Thyroid gland (tissue), 4 donors: ENCODE measurements around the gene ETHE1. TPM values are rescaled to one million over a fixed set of nuclear protein-coding genes. Genes with fewer than 3 reads are reported as not detected.

ENCODE experiments used
- DNase-seq, 2 donors: peaks; one replicate each; pipeline ENCODE4 v3.0.0-alpha.2; 2019
- H3K27ac ChIP-seq, 3 donors: fragments of 200-600 bp; sonication (generic); 1 replicate in 2 of 3; 2 replicates in 1 of 3; pipeline ENCODE4 v1.5.1; 2016 to 2019; ENCODE audit warnings: mild to moderate bottlenecking in 1 of 3, moderate library complexity in 1 of 3
- H3K27me3 ChIP-seq: fragments of 200-600 bp; sonication (generic); one replicate; pipeline ENCODE4 v1.5.1; 2019
- H3K36me3 ChIP-seq, 2 donors: fragments of 200-600 bp; sonication (generic); one replicate each; pipeline ENCODE4 v1.5.1; 2016 to 2019
- H3K4me1 ChIP-seq, 2 donors: fragments of 200-600 bp; sonication (generic); one replicate each; pipeline ENCODE4 v1.5.1; 2017 to 2019
- H3K4me3 ChIP-seq, 3 donors: fragments of 200-600 bp; sonication (generic); replicated peaks in 1 of 3; 1 replicate in 2 of 3; 2 replicates in 1 of 3; pipeline ENCODE4 v1.5.1; 2016; ENCODE audit warnings: mild to moderate bottlenecking in 1 of 3
- H3K9me3 ChIP-seq: fragments of 200-600 bp; sonication (generic); one replicate; pipeline ENCODE4 v1.5.1; 2017
- POLR2A ChIP-seq, 2 donors: fragments of 450-650 bp; IDR thresholded peaks; one replicate each; pipeline ENCODE4 v1.6.1; 2017; ENCODE audit warnings: antibody characterized with exemption in 2 of 2, mild to moderate bottlenecking in 2 of 2, moderate library complexity in 1 of 2
- WGBS, 2 donors: methylation state at CpG; one replicate each; pipeline ENCODE4 v1.1.5; 2017; 5-methylcytosine and 5-hydroxymethylcytosine counted together
- intact Hi-C: fragments of 100-400 bp; cut with DNase I; formaldehyde crosslinking; loops from one replicate; pipeline ENCODE4 v1.15.1; 2023
- total RNA-seq, 4 donors: library from RNA; depleted of rRNA; stranded (reverse); fragments of >200 nt; gene quantifications; one replicate each; pipeline ENCODE4 v1.2.3, GENCODE V29; 2016
- TF ChIP-seq, protein P1 (sequence below), 6 experiments: fragments of 200-600 bp in 3 of 6; fragments of 450-650 bp in 3 of 6; sonication (generic) in 3 of 6; IDR thresholded peaks; one replicate each; pipeline ENCODE4 v1.5.1; 2016 to 2019; ENCODE audit warnings: antibody characterized with exemption in 6 of 6, mild to moderate bottlenecking in 2 of 6, inconsistent platforms in 1 of 6, moderate library complexity in 1 of 6

Gene ETHE1
- total RNA-seq, 4 donors from 2014 or later: 22.4 to 61.9 (median 32.5) TPM

DNA sequence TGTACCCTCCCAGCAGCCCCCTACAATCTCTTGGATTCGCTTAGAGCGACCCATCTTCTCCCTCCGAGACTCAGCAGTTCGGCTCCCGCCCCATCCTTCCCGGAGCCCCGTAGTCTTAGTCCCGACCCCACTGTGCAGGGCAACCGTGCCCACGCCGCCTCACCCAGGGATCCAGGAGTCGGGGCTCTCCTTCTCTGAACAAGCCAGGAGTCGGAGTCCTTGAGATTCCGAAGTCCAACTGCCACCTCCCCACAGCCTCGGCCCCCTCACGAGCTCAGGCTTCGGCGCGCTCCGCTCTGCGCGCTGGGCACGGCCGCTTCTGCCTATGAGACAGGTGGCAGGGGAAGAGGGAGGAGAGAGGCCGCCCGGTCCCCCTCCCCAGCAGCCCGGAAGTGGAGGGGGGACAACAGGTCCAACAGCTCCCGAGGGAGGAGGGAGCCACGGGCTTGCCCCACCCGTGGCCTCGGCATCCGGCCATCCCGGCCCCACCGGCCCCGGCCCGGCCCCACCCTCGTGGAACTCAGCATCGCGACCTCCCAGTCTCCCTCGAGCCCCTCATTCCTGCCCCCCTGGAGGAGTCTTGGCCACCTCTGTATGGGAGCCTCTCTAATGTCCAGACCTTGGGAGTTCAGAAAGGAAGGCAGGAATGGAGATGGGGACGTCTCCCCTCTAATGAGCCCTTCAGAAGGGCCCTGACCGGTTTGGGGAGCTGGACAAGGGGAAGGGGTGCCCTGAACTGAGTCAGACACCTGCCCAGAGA, 22.4 kb downstream of the ETHE1 start, which contains the start of gene PHLDB3:
Gene PHLDB3, minus strand, starts transcription at position 321 of the 760 bp plus-strand sequence. CDS start 628 bp downstream, outside the sequence.
- TF ChIP-seq, protein P1, sequence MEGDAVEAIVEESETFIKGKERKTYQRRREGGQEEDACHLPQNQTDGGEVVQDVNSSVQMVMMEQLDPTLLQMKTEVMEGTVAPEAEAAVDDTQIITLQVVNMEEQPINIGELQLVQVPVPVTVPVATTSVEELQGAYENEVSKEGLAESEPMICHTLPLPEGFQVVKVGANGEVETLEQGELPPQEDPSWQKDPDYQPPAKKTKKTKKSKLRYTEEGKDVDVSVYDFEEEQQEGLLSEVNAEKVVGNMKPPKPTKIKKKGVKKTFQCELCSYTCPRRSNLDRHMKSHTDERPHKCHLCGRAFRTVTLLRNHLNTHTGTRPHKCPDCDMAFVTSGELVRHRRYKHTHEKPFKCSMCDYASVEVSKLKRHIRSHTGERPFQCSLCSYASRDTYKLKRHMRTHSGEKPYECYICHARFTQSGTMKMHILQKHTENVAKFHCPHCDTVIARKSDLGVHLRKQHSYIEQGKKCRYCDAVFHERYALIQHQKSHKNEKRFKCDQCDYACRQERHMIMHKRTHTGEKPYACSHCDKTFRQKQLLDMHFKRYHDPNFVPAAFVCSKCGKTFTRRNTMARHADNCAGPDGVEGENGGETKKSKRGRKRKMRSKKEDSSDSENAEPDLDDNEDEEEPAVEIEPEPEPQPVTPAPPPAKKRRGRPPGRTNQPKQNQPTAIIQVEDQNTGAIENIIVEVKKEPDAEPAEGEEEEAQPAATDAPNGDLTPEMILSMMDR (IDR thresholded peaks at IDR 0.05): peak in 1 of 6 experiments; percentile 15
- no peak for TF ChIP-seq POLR2A (IDR thresholded peaks at IDR 0.05)
- peaks cover 6 to 16% of the 10 kb centered on the region in 2 donors for H3K4me1 ChIP-seq
- peak within 1 kb of the TSS; percentile 30 to 78 (median 45) for H3K27ac ChIP-seq
- no peaks in the 10 kb centered on the region for H3K36me3 ChIP-seq
- peak within 1 kb of the TSS; percentile 40 to 59 (median 56) for H3K4me3 ChIP-seq
- WGBS, 2 donors: 7 to 8% methylated on average over 16 to 26 of the region's 42 CpGs
- intact Hi-C loops: loop anchor here (5.0 kb wide), 1 partner anchor 42 kb away; no protein-coding TSS in a partner anchor
- DNase-seq: peak; percentile 32 to 49
- no peaks in the 10 kb centered on the region for H3K9me3 ChIP-seq
- no peaks in the 10 kb centered on the region for H3K27me3 ChIP-seq

DNA sequence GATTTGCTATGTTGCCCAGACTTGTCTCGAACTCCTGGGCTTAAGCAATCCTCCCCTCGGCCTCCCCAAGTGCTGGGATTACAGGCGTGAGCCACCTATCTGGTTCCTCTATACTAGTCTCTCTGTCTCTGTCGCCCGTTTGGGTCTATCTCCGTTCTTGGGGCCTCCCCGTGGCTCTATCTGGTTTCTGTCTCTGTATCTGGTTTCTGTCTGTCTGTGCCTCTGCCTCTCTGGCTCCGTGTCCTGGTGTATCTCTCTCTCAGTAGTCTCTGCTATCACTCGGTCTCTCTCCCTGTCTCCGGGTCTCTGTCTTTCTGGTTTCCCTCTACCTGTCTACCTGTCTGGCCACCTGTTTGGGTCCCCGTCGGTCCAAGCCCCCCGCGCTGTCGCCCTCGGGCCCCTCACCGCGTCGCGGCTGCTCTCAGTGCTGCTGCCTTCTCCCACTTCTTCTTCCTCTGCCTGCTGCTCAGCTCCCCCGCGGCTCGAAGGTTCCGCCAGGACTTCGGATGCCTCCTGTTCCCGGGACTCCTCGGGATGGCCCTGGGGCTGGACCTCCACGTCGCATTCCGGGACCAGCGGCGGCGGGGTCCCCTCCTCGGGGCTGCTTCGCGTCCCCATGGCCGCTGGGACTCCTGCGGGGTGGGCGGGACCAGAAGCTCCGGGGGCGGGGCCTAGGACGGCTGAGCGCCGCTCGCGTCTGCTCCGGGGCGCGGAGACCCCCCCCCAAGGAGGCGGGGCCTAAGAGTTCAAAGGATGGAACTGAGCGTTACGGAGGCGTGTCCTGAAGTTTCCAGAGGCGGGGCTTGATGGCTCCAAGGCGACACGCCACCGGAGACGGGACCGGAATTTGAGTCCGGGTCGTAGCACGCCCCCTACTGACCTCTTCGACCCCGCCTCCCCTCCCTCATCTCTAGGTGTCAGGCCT, 23.2 kb downstream of the ETHE1 start:
- TF ChIP-seq, protein P1 (IDR thresholded peaks at IDR 0.05): peak in 1 of 6 experiments; percentile 2
- peak in 1 of 2 donors; percentile 49 for TF ChIP-seq POLR2A (IDR thresholded peaks at IDR 0.05)
- WGBS, 2 donors: 4% methylated on average over 35 to 39 of the region's 64 CpGs
- DNase-seq: peak; percentile 95 to 98
- Histone ChIP-seq H3K9me3 (no peaks in the 10 kb centered on the region), H3K4me3 (peak overlapping the region; percentile 40 to 59 (median 56)), H3K27ac (peak overlapping the region; percentile 30 to 78 (median 45)), H3K4me1 (peaks cover 6 to 16% of the 10 kb centered on the region in 2 donors), H3K36me3 (no peaks in the 10 kb centered on the region), H3K27me3 (no peaks in the 10 kb centered on the region)
- intact Hi-C loops: loop anchor here (5.0 kb wide), 1 partner anchor 41 kb away; no protein-coding TSS in a partner anchor

DNA sequence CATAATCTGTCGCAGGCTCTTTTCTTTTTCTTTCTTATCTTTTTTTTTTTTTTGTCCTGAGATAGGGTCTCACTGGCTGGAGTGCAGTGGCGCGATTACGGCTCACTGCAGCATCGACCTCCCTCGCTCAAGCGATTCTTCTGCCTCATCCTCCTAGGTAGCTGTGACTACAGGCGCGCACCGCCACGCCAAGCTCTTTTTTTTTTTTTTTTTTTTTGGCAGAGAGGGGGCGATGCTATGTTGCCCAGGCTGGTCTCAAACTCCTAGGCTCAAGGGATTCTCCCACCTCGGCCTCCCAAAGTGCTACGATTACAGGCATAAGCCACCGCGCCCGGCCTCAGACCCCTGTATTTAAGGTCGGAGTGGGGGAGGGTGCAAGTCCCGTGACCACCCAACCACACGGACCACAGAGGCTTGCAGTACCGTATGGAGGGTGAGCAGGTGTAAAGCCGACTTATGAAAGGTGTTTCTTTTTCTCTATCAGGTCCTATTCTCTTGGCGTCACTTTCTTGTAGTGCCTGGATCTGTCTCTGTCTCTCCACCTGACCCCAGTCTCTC, 24.5 kb downstream of the ETHE1 start:
- intact Hi-C loops: loop anchor here (5.0 kb wide), 1 partner anchor 40 kb away; no protein-coding TSS in a partner anchor

DNA sequence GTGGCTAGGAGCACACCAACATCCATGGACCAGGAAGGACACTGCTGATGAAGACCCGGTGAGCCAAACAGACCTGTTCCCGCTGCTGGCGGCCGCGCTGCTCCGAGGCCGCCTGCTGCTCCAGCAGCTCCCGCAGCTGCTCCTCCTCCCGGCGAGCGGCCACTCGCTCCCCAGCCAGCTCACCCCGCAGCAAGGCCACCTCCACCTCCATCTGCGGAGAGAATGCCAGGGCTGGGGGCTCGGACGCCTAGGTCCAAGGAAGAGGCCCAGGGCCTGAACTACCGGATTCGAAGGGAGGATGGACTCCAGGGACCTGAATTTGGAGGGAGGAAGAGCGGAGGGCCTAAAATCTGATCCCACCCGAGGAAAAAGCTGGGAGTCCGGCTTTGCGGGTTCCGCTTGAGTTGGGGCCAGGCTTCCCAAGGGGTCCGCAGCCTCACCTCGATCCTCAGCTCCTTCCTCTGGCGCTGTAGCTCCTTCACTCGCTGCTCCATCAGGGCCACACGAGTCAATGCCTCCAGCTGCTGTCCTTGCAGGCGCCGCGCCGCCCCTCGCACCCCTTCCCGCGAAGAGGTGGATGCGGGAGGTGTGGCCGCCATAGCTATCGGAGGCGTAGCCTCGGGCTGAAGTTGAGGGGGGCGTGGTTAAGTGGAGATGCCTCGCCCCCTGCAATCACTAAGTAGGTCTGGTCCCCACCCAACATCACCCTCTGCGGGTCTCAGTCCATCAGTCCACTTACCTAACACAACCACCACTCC, 25.2 kb downstream of the ETHE1 start:
- Histone ChIP-seq H3K4me1 (peaks cover 6 to 16% of the 10 kb centered on the region in 2 donors), H3K36me3 (no peaks in the 10 kb centered on the region), H3K4me3 (no peak overlapping the region), H3K27me3 (no peaks in the 10 kb centered on the region), H3K27ac (no peak overlapping the region), H3K9me3 (no peaks in the 10 kb centered on the region)
- 46 to 54% methylated on average over 35 to 39 of the region's 43 CpGs for WGBS, 2 donors
- TF ChIP-seq, protein P1 (IDR thresholded peaks at IDR 0.05): no peak
- TF ChIP-seq POLR2A (IDR thresholded peaks at IDR 0.05): no peak
- intact Hi-C loops: loop anchor here (5.0 kb wide), 1 partner anchor 40 kb away; no protein-coding TSS in a partner anchor
- no peak for DNase-seq

More for the DNA sequence above, 24.5 kb downstream of the ETHE1 start:
- DNase-seq: no peak
- Histone ChIP-seq H3K27me3 (no peaks in the 10 kb centered on the region), H3K27ac (no peak overlapping the region), H3K4me3 (no peak overlapping the region), H3K4me1 (peaks cover 6 to 16% of the 10 kb centered on the region in 2 donors), H3K36me3 (no peaks in the 10 kb centered on the region), H3K9me3 (no peaks in the 10 kb centered on the region)
- 64 to 77% methylated on average over 23 of the region's 23 CpGs for WGBS, 2 donors
- no peak for TF ChIP-seq POLR2A (IDR thresholded peaks at IDR 0.05)
- TF ChIP-seq, protein P1 (IDR thresholded peaks at IDR 0.05): no peak
